ENCODE results near the gene ACIN1. TPM values are rescaled to one million over a fixed set of nuclear protein-coding genes. Genes with fewer than 3 reads are reported as not detected.
A peak's percentile ranks its signal among the peaks of the same experiment; 100 is the strongest.

Gene ACIN1
- total and polyA plus RNA-seq, 2 of the 13 experiments (the other 11 are each of a cell fraction or from before 2014, with no cell fraction given) = 165 to 183 TPM

DNA sequence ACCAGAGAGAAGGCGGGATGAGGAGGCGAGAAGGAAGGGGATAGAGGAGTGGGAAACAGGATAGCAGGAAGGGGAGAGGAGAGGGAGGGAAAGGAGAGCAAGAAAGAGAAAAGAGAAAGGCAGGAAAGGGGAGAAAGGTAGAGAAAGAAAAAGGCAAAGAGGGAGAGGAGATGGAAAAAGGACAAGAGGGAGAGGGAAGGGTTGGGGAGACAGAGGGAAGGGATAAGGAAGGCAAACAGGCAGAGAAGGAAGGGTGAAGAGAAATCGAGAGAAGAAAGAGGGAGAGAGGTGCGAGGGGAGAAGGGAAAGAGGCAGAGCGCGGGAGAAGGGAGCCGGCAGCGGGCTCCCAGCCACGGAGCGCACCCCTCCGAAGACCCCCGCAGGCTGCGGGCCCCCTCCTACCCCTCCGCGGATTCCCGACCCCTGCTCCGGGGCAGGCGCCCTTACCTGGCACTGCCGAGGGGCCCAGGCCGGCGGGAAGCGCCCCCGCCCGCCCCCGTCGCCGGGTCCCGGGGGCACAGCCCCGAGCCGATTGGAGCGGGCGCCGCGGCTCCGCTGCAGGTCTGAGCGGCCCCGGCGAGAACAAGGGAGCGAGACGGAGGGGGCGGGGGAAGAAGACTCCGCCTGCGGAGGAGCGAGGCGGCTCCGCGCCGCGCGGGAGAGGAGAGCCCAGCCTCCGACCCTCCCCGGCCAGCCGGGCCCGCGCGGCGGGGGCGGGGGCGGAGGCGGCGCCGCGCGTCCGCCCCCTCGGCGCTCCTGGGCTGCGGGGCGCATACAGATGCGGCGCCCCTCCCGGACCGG lies 37.8 kb downstream of the ACIN1 start, which contains the start of gene CDH24 (continued):
- TF ChIP-seq, protein P1, sequence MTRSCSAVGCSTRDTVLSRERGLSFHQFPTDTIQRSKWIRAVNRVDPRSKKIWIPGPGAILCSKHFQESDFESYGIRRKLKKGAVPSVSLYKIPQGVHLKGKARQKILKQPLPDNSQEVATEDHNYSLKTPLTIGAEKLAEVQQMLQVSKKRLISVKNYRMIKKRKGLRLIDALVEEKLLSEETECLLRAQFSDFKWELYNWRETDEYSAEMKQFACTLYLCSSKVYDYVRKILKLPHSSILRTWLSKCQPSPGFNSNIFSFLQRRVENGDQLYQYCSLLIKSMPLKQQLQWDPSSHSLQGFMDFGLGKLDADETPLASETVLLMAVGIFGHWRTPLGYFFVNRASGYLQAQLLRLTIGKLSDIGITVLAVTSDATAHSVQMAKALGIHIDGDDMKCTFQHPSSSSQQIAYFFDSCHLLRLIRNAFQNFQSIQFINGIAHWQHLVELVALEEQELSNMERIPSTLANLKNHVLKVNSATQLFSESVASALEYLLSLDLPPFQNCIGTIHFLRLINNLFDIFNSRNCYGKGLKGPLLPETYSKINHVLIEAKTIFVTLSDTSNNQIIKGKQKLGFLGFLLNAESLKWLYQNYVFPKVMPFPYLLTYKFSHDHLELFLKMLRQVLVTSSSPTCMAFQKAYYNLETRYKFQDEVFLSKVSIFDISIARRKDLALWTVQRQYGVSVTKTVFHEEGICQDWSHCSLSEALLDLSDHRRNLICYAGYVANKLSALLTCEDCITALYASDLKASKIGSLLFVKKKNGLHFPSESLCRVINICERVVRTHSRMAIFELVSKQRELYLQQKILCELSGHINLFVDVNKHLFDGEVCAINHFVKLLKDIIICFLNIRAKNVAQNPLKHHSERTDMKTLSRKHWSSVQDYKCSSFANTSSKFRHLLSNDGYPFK (CRISPR knock-in tag; IDR thresholded peaks at IDR 0.05; ENCODE audit: borderline replicate concordance) = no peak
- TF ChIP-seq CCAR2 (optimal IDR thresholded peaks at IDR 0.05; ENCODE audit: low read depth, low read length) (no peak), ZNF777 (CRISPR knock-in tag; IDR thresholded peaks at IDR 0.05) (no peak), ZNF543 (CRISPR knock-in tag; IDR thresholded peaks at IDR 0.05) (no peak), HDAC6 (IDR thresholded peaks at IDR 0.05; ENCODE audit: low read depth, low read length) (no peak), ZNF367 (CRISPR knock-in tag; IDR thresholded peaks at IDR 0.05; ENCODE audit: borderline replicate concordance) (no peak), NR2F2 (IDR thresholded peaks at IDR 0.05; ENCODE audit: borderline replicate concordance, low read depth) (no peak), ZNF547 (CRISPR knock-in tag; IDR thresholded peaks at IDR 0.05) (no peak), ZNF30 (CRISPR knock-in tag; IDR thresholded peaks at IDR 0.05) (no peak), ZNF235 (CRISPR knock-in tag; IDR thresholded peaks at IDR 0.05; ENCODE audit: borderline replicate concordance) (no peak; the same call in 1 of the 2 replicates), ZNF337 (CRISPR knock-in tag; IDR thresholded peaks at IDR 0.05; ENCODE audit: borderline replicate concordance, low read depth) (no peak), REL (CRISPR knock-in tag; conservative IDR thresholded peaks at IDR 0.05) (no peak), YEATS4 (CRISPR knock-in tag; IDR thresholded peaks at IDR 0.05; ENCODE audit: borderline replicate concordance) (no peak), KMT2A (CRISPR knock-in tag; IDR thresholded peaks at IDR 0.05) (no peak), RARA (CRISPR knock-in tag; IDR thresholded peaks at IDR 0.05) (no peak), MBNL3 (CRISPR knock-in tag; conservative IDR thresholded peaks at IDR 0.05) (peak; percentile 62; the same call in 1 of the 2 replicates), FLYWCH1 (CRISPR knock-in tag; IDR thresholded peaks at IDR 0.05) (no peak), ZNF761 (CRISPR knock-in tag; conservative IDR thresholded peaks at IDR 0.05) (no peak), HOXA3 (CRISPR knock-in tag; IDR thresholded peaks at IDR 0.05) (no peak), ZNF781 (CRISPR knock-in tag; IDR thresholded peaks at IDR 0.05; ENCODE audit: borderline replicate concordance, not compliant biosample characterization) (no peak)
- TF ChIP-seq, protein P2, sequence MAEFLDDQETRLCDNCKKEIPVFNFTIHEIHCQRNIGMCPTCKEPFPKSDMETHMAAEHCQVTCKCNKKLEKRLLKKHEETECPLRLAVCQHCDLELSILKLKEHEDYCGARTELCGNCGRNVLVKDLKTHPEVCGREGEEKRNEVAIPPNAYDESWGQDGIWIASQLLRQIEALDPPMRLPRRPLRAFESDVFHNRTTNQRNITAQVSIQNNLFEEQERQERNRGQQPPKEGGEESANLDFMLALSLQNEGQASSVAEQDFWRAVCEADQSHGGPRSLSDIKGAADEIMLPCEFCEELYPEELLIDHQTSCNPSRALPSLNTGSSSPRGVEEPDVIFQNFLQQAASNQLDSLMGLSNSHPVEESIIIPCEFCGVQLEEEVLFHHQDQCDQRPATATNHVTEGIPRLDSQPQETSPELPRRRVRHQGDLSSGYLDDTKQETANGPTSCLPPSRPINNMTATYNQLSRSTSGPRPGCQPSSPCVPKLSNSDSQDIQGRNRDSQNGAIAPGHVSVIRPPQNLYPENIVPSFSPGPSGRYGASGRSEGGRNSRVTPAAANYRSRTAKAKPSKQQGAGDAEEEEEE (CRISPR knock-in tag; IDR thresholded peaks at IDR 0.05; ENCODE audit: borderline replicate concordance) = no peak
- TF ChIP-seq, protein P3, sequence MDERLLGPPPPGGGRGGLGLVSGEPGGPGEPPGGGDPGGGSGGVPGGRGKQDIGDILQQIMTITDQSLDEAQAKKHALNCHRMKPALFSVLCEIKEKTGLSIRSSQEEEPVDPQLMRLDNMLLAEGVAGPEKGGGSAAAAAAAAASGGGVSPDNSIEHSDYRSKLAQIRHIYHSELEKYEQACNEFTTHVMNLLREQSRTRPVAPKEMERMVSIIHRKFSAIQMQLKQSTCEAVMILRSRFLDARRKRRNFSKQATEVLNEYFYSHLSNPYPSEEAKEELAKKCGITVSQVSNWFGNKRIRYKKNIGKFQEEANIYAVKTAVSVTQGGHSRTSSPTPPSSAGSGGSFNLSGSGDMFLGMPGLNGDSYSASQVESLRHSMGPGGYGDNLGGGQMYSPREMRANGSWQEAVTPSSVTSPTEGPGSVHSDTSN (CRISPR knock-in tag; IDR thresholded peaks at IDR 0.05) = no peak
- TF ChIP-seq, protein P4, sequence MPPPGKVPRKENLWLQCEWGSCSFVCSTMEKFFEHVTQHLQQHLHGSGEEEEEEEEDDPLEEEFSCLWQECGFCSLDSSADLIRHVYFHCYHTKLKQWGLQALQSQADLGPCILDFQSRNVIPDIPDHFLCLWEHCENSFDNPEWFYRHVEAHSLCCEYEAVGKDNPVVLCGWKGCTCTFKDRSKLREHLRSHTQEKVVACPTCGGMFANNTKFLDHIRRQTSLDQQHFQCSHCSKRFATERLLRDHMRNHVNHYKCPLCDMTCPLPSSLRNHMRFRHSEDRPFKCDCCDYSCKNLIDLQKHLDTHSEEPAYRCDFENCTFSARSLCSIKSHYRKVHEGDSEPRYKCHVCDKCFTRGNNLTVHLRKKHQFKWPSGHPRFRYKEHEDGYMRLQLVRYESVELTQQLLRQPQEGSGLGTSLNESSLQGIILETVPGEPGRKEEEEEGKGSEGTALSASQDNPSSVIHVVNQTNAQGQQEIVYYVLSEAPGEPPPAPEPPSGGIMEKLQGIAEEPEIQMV (CRISPR knock-in tag; IDR thresholded peaks at IDR 0.05; ENCODE audit: low read depth) = no peak; the same call in 1 of the 2 replicates

Measured in HepG2 (cell line).